Keratinocyte (primary cell): ENCODE results near the gene ITPKB. TPM values are rescaled to one million over a fixed set of nuclear protein-coding genes. Genes with fewer than 3 reads are reported as not detected.
A peak's percentile ranks its signal among the peaks of the same experiment; 100 is the strongest.

Experiments
- DNase-seq: peaks from one replicate; pipeline ENCODE4 v3.0.0-alpha.2; 2011; ENCODE audit warnings: low read depth, missing footprints, low spot score
- FAIRE-seq: peaks from 2 replicates; lab custom pipeline; 2011; peaks lifted over from hg19 to GRCh38; lab: Jason Lieb, UNC
- H2AFZ ChIP-seq: 2 replicates; pipeline ENCODE4 v1.6.0; 2012; ENCODE audit warnings: low read length, control low read depth, inconsistent platforms; ENCODE audit not compliant: control insufficient read depth
- H3K27ac ChIP-seq: 2 replicates; pipeline ENCODE4 v1.5.1; 2011; ENCODE audit warnings: low read length; ENCODE audit not compliant: control insufficient read depth, insufficient read depth
- H3K27me3 ChIP-seq: 3 replicates; pipeline ENCODE4 v1.6.0; 2011; ENCODE audit warnings: low read length; ENCODE audit not compliant: control insufficient read depth, insufficient read depth; ENCODE audit errors: extremely low read depth
- H3K36me3 ChIP-seq, 2 experiments: 2 replicates in 1 of 2; 3 replicates in 1 of 2; pipeline ENCODE4 v1.5.1; 2011; ENCODE audit warnings: low read length in 2 of 2, mild to moderate bottlenecking in 1 of 2; ENCODE audit not compliant: control insufficient read depth in 2 of 2, insufficient read depth in 2 of 2; ENCODE audit errors: extremely low read depth in 1 of 2
- H3K4me1 ChIP-seq: 3 replicates; pipeline ENCODE4 v1.5.1; 2011; ENCODE audit warnings: low read length; ENCODE audit not compliant: control insufficient read depth, insufficient read depth; ENCODE audit errors: extremely low read depth
- H3K4me2 ChIP-seq: 3 replicates; pipeline ENCODE4 v1.6.0; 2011; ENCODE audit warnings: low read depth, low read length; ENCODE audit not compliant: control insufficient read depth, insufficient read depth; ENCODE audit errors: extremely low read depth
- H3K4me3 ChIP-seq, 3 experiments: fragments of 200-600 bp in 1 of 3; sonication (generic) in 1 of 3; 2 replicates in 2 of 3; 3 replicates in 1 of 3; pipeline ENCODE4 v1.5.1; 2011 to 2016; ENCODE audit warnings: low read length in 3 of 3, mild to moderate bottlenecking in 3 of 3, control low read depth in 2 of 3, inconsistent platforms in 1 of 3, low read depth in 1 of 3, mixed read lengths in 1 of 3, mixed run types in 1 of 3, moderate library complexity in 1 of 3; ENCODE audit not compliant: control insufficient read depth in 2 of 3, insufficient read depth in 2 of 3; ENCODE audit errors: extremely low read depth in 1 of 3
- H3K79me2 ChIP-seq: 2 replicates; pipeline ENCODE4 v1.6.0; 2012; ENCODE audit warnings: low read length; ENCODE audit not compliant: control insufficient read depth, insufficient read depth
- H3K9ac ChIP-seq: 3 replicates; pipeline ENCODE4 v1.6.0; 2011; ENCODE audit warnings: low read length; ENCODE audit not compliant: control insufficient read depth, insufficient read depth; ENCODE audit errors: extremely low read depth
- H3K9me1 ChIP-seq: 3 replicates; pipeline ENCODE4 v1.6.0; 2011; ENCODE audit warnings: low read length; ENCODE audit not compliant: control insufficient read depth, insufficient read depth; ENCODE audit errors: extremely low read depth
- H3K9me3 ChIP-seq: 2 replicates; pipeline ENCODE4 v1.5.1; 2012; ENCODE audit warnings: low read depth, low read length; ENCODE audit not compliant: control insufficient read depth
- H4K20me1 ChIP-seq: 3 replicates; pipeline ENCODE4 v1.6.0; 2011; ENCODE audit warnings: low read length; ENCODE audit not compliant: control insufficient read depth, insufficient read depth; ENCODE audit errors: extremely low read depth
- CTCF ChIP-seq, 3 experiments: IDR thresholded peaks in 1 of 3; conservative IDR thresholded peaks in 1 of 3; optimal IDR thresholded peaks in 1 of 3; 2 replicates in 2 of 3; 3 replicates in 1 of 3; pipeline versions ENCODE3 to v1.5.1; 2011; ENCODE audit warnings: low read length in 3 of 3, mild to moderate bottlenecking in 3 of 3, moderate library complexity in 2 of 3, control low read depth in 1 of 3, inconsistent platforms in 1 of 3; ENCODE audit not compliant: insufficient read depth in 2 of 3; ENCODE audit errors: extremely low read depth in 1 of 3
- EZH2 ChIP-seq: IDR thresholded peaks from one replicate; pipeline ENCODE4 v1.6.1; 2012; ENCODE audit warnings: inconsistent platforms, mild to moderate bottlenecking, low read length, moderate library complexity
- dilution Hi-C: fragments of 300-500 bp; cut with MboI; formaldehyde crosslinking; loops from one replicate; pipeline ENCODE4 v1.7.0; 2020; ENCODE audit warnings: low sequenced_read_pairs; ENCODE audit not compliant: extremely low pct_ligation_motif_present
- polyA plus RNA-seq, 5 experiments: library from polyadenylated mRNA; depleted of rRNA in 3 of 5; stranded (reverse) in 3 of 5; stranded (forward) in 1 of 5; unstranded in 1 of 5; fragments of >200 nt; gene quantifications; 1 replicate in 1 of 5; 2 replicates in 3 of 5; 3 replicates in 1 of 5; pipeline versions ENCODE4 v1.2.1 to v1.2.3, GENCODE V29; 2011 to 2012; ENCODE audit warnings: missing spikeins in 2 of 5, low read depth in 1 of 5, low replicate concordance in 1 of 5

ITPKB gene
- polyA plus RNA-seq, 1 donor (not counting 4 experiments of a cell fraction or from before 2014, with no cell fraction given): 3.2 TPM

DNA sequence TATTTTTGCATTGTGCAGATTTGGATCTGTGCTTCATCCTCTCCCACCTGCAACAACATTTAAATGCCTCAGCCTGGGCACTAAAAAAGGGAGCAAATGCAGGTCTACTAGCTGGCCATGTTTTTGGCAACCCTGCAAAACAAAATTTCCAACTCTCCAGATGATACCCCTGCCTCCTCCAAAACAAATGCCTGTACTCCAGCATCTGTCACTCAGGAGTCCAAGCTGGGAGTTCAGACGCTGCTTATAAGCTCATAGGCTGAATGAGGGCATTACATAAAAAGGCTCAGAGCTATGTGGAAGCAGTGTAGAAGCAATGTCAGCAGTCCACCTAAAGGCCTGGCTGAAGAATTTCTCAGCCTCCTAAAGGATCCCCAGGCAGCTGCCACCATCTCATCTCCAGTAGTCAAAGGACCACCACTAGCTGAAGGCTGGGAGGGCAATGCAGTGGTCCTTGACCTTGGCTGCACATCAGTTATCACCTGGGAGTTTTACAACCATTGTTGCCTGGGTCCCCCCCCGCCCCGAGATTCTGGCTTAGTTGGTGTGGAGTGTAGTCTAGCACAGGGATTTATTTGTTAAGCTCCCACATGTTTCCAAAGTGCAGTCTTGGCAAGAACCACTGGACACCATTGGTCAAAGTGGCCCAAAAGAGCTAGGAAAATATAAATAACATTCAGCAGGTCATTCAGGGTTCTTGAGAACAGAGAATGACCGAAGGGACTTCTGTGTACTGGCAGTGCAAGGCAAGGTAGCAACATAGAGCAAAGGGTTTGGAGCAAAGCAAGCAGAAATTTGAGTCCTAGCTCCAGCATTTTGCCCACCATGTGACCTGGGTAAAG lies 57.2 kb downstream of the ITPKB start:
- H2AFZ ChIP-seq: no peak overlapping the region
- no peaks in the 10 kb centered on the region for H3K27me3 ChIP-seq
- no peaks in the 10 kb centered on the region for H3K36me3 ChIP-seq
- dilution Hi-C loops: no loop called here
- no peak overlapping the region for H3K27ac ChIP-seq
- TF ChIP-seq EZH2 (no peak), CTCF (optimal IDR thresholded peaks at IDR 0.05 in 1 of 3, IDR thresholded peaks at IDR 0.05 in 1 of 3, conservative IDR thresholded peaks at IDR 0.05 in 1 of 3; ENCODE audit: extremely low read depth in 1 of 3, insufficient read depth in 2 of 3, low read length in 3 of 3) (no peak)
- no peak overlapping the region for H3K9ac ChIP-seq
- peaks cover 24% of the 10 kb centered on the region for H3K4me1 ChIP-seq
- peaks cover 2% of the 10 kb centered on the region for H3K9me1 ChIP-seq
- no peaks in the 10 kb centered on the region for H4K20me1 ChIP-seq
- no peak overlapping the region for H3K4me2 ChIP-seq
- no peak overlapping the region for H3K4me3 ChIP-seq
- no peak for FAIRE-seq
- DNase-seq: no peak
- H3K79me2 ChIP-seq: no peaks in the 10 kb centered on the region
- H3K9me3 ChIP-seq: no peaks in the 10 kb centered on the region

- no peak overlapping the region for H2AFZ ChIP-seq
- no peaks in the 10 kb centered on the region for H3K27me3 ChIP-seq
- no peaks in the 10 kb centered on the region for H3K36me3 ChIP-seq
- FAIRE-seq (no peak), DNase-seq (no peak)
- no peak overlapping the region for H3K27ac ChIP-seq
- TF ChIP-seq EZH2 (no peak), CTCF (optimal IDR thresholded peaks at IDR 0.05 in 1 of 3, IDR thresholded peaks at IDR 0.05 in 1 of 3, conservative IDR thresholded peaks at IDR 0.05 in 1 of 3; ENCODE audit: extremely low read depth in 1 of 3, insufficient read depth in 2 of 3, low read length in 3 of 3) (no peak)
- H3K79me2 ChIP-seq: no peaks in the 10 kb centered on the region
- peaks cover 2% of the 10 kb centered on the region for H3K9me1 ChIP-seq
- peak overlapping the region; percentile 76 for H3K4me2 ChIP-seq
- H4K20me1 ChIP-seq: no peaks in the 10 kb centered on the region
- H3K9me3 ChIP-seq: no peaks in the 10 kb centered on the region
- peak overlapping the region in 1 of 3 experiments; percentile 64 for H3K4me3 ChIP-seq
- dilution Hi-C loops: no loop called here
- H3K9ac ChIP-seq: no peak overlapping the region
- peaks cover 33% of the 10 kb centered on the region for H3K4me1 ChIP-seq
These were observed 58.4 kb downstream of the ITPKB start for GRCh38 chr1:226680653-226681052.
